Activated CD4-positive, alpha-beta T cell treated with anti-CD3 and anti-CD28 coated beads for 36 hours (primary cell): ENCODE data around the gene BPNT1. TPM values are rescaled to one million over a fixed set of nuclear protein-coding genes. Genes with fewer than 3 reads are reported as not detected.

Experiments
- ATAC-seq: fragments of 200-7000 bp; cut with Tn5 transposase; one replicate; pipeline ENCODE4 v1.10.0; 2021; ENCODE audit warnings: mild to moderate bottlenecking, moderate library complexity
- CTCF ChIA-PET: fragments of 350-600 bp; sonication (Branson Sonifier 250); formaldehyde crosslinking; loops from one replicate; lab custom pipeline; 2021; ENCODE audit warnings: antibody characterized with exemption; lab: Charles Lee
- POLR2A ChIA-PET: fragments of 350-600 bp; sonication (Branson Sonifier 250); formaldehyde crosslinking; loops from one replicate; lab custom pipeline; 2021; ENCODE audit warnings: antibody characterized with exemption, inconsistent platforms; lab: Charles Lee
- DNase-seq: peaks from one replicate; pipeline ENCODE4 v3.0.0-alpha.2; 2020
- H3K27ac Mint-ChIP-seq: one replicate; pipeline ENCODE4 v1.8.0; 2021; ENCODE audit warnings: mixed read lengths
- H3K27me3 Mint-ChIP-seq: one replicate; pipeline ENCODE4 v1.8.0; 2021; ENCODE audit warnings: mixed read lengths
- H3K36me3 Mint-ChIP-seq: one replicate; pipeline ENCODE4 v1.8.0; 2021; ENCODE audit warnings: low read depth, mixed read lengths
- H3K4me1 Mint-ChIP-seq: one replicate; pipeline ENCODE4 v1.8.0; 2021; ENCODE audit warnings: mixed read lengths
- H3K4me3 Mint-ChIP-seq: one replicate; pipeline ENCODE4 v1.8.0; 2021; ENCODE audit warnings: mild to moderate bottlenecking, moderate library complexity, mixed read lengths
- H3K9me3 Mint-ChIP-seq: one replicate; pipeline ENCODE4 v1.8.0; 2021; ENCODE audit warnings: low read depth, mixed read lengths
- intact Hi-C, 2 experiments: fragments of 100-400 bp; cut with DNase I in 1 of 2; cut with micrococcal nuclease in 1 of 2; formaldehyde crosslinking; loops; one replicate each; pipeline versions ENCODE4 v1.14.2 to v1.15.1; 2022 to 2024; cut with DNase I, micrococcal nuclease
- total RNA-seq, 2 experiments: library from RNA; stranded (reverse); gene quantifications; one replicate each; pipeline ENCODE4 v1.2.3, GENCODE V29; 2021

Gene BPNT1
- 10 to 100 TPM; 24.5 to 26.9 TPM for total RNA-seq

- no peaks in the 10 kb centered on the region for H3K9me3 Mint-ChIP-seq
- no peaks in the 10 kb centered on the region for H3K36me3 Mint-ChIP-seq
- no peaks in the 10 kb centered on the region for H3K27me3 Mint-ChIP-seq
- POLR2A ChIA-PET = interaction anchor here (0.6 kb wide), 1 partner anchor 47 kb away, joined by 3 read pairs; no protein-coding TSS in a partner anchor
- peak within 1 kb of the TSS; percentile 87 for H3K4me3 Mint-ChIP-seq
- intact Hi-C loops = loop anchor here (1.0 to 10.0 kb wide), 4 partner anchors 44 to 1803 kb away; partner anchors contain the start of genes EPRS1 (in 2 of the 2), RAB3GAP2 (in 1 of the 2) and RRP15 (in 1 of the 2)
- H3K4me1 Mint-ChIP-seq = peaks cover 10% of the 10 kb centered on the region
- H3K27ac Mint-ChIP-seq = peak within 1 kb of the TSS; percentile 89
- ATAC-seq (peak; percentile 81), DNase-seq (peak; percentile 98)
- CTCF ChIA-PET = interaction anchor here (0.6 to 1.5 kb wide), 4 partner anchors 45 to 900 kb away, joined by 3 to 5 read pairs (median 3); no protein-coding TSS in a partner anchor
Measured at GRCh38 chr1:220089650-220090556, at the start of gene BPNT1. Gene BPNT1, minus strand, starts transcription at chr1:220089788. Its CDS starts 9,942 bp downstream, at chr1:220079846.

- ATAC-seq (peak; percentile 61), DNase-seq (no peak)
- H3K4me1 Mint-ChIP-seq = peaks cover 15% of the 10 kb centered on the region
- no peaks in the 10 kb centered on the region for H3K27me3 Mint-ChIP-seq
- CTCF ChIA-PET = no interaction called here
- no peaks in the 10 kb centered on the region for H3K9me3 Mint-ChIP-seq
- H3K4me3 Mint-ChIP-seq = no peak overlapping the region
- H3K27ac Mint-ChIP-seq = peak overlapping the region; percentile 42
- POLR2A ChIA-PET = no interaction called here
- peaks cover 51% of the 10 kb centered on the region for H3K36me3 Mint-ChIP-seq
- intact Hi-C loops = no loop called here
Measured at GRCh38 chr1:220137019-220137786, 47.6 kb upstream of the BPNT1 start.

- intact Hi-C loops = no loop called here
- ChIA-PET CTCF (interaction anchor here (0.8 to 1.4 kb wide), 4 partner anchors 12 to 89 kb away, joined by 3 to 5 read pairs (median 3); no protein-coding TSS in a partner anchor), POLR2A (no interaction called here)
- Mint-ChIP-seq H3K4me3 (no peak overlapping the region), H3K4me1 (peaks cover 15% of the 10 kb centered on the region), H3K36me3 (peaks cover 43% of the 10 kb centered on the region), H3K27ac (peak overlapping the region; percentile 56), H3K27me3 (no peaks in the 10 kb centered on the region), H3K9me3 (no peaks in the 10 kb centered on the region)
- DNase-seq (peak; percentile 48), ATAC-seq (peak; percentile 33)
Measured at GRCh38 chr1:220135755-220136154, 46.2 kb upstream of the BPNT1 start.

GRCh38 chr1:220129479-220130210, 40.1 kb upstream of the BPNT1 start:
- no peak overlapping the region for H3K27ac Mint-ChIP-seq
- H3K27me3 Mint-ChIP-seq = no peaks in the 10 kb centered on the region
- POLR2A ChIA-PET = no interaction called here
- intact Hi-C loops = loop anchor here in 1 of 2 experiments (5.0 kb wide), 1 partner anchor 292 kb away; no protein-coding TSS in a partner anchor
- no peak for DNase-seq
- H3K9me3 Mint-ChIP-seq = peaks cover 2% of the 10 kb centered on the region
- H3K36me3 Mint-ChIP-seq = peaks cover 45% of the 10 kb centered on the region
- CTCF ChIA-PET = no interaction called here
- ATAC-seq = peak; percentile 66
- H3K4me1 Mint-ChIP-seq = peaks cover 14% of the 10 kb centered on the region
- no peak overlapping the region for H3K4me3 Mint-ChIP-seq

GRCh38 chr1:220127076-220127475, 37.5 kb upstream of the BPNT1 start:
- H3K36me3 Mint-ChIP-seq = peaks cover 38% of the 10 kb centered on the region
- CTCF ChIA-PET = interaction anchor here (0.8 kb wide), 1 partner anchor 14 kb away, joined by 3 read pairs; no protein-coding TSS in a partner anchor
- POLR2A ChIA-PET = interaction anchor here (0.6 kb wide), 1 partner anchor 43 kb away, joined by 4 read pairs; no protein-coding TSS in a partner anchor
- no peak for DNase-seq
- peak overlapping the region; percentile 2 for H3K27ac Mint-ChIP-seq
- intact Hi-C loops = loop anchor here in 1 of 2 experiments (5.0 kb wide), 1 partner anchor 290 kb away; no protein-coding TSS in a partner anchor
- ATAC-seq = no peak
- H3K9me3 Mint-ChIP-seq = peaks cover 2% of the 10 kb centered on the region
- H3K27me3 Mint-ChIP-seq = no peaks in the 10 kb centered on the region
- no peak overlapping the region for H3K4me3 Mint-ChIP-seq
- H3K4me1 Mint-ChIP-seq = peaks cover 19% of the 10 kb centered on the region

- intact Hi-C loops = no loop called here
Measured at GRCh38 chr1:220124542-220124941, 35.0 kb upstream of the BPNT1 start.

GRCh38 chr1:220123889-220124288, 34.3 kb upstream of the BPNT1 start:
- ChIA-PET POLR2A (no interaction called here), CTCF (interaction anchor here (1.1 to 3.1 kb wide), 5 partner anchors 10 to 84 kb away, joined by 3 to 18 read pairs (median 3); no protein-coding TSS in a partner anchor)
- Mint-ChIP-seq H3K36me3 (peaks cover 21% of the 10 kb centered on the region), H3K4me3 (no peak overlapping the region), H3K27me3 (no peaks in the 10 kb centered on the region), H3K9me3 (no peaks in the 10 kb centered on the region), H3K27ac (no peak overlapping the region), H3K4me1 (peaks cover 11% of the 10 kb centered on the region)
- DNase-seq (peak; percentile 35), ATAC-seq (no peak)
- intact Hi-C loops = no loop called here

More at GRCh38 chr1:220124542-220124941, 35.0 kb upstream of the BPNT1 start:
- DNase-seq = no peak
- Mint-ChIP-seq H3K27me3 (no peaks in the 10 kb centered on the region), H3K9me3 (peaks cover 2% of the 10 kb centered on the region), H3K27ac (peak overlapping the region; percentile 39), H3K36me3 (peaks cover 26% of the 10 kb centered on the region), H3K4me1 (peaks cover 14% of the 10 kb centered on the region), H3K4me3 (no peak overlapping the region)
- peak; percentile 63 for ATAC-seq
- CTCF ChIA-PET = interaction anchor here (1.1 to 3.1 kb wide), 5 partner anchors 11 to 134 kb away, joined by 3 to 18 read pairs (median 3); no protein-coding TSS in a partner anchor
- POLR2A ChIA-PET = no interaction called here

GRCh38 chr1:220123066-220123465, 33.5 kb upstream of the BPNT1 start:
- Mint-ChIP-seq H3K27me3 (no peaks in the 10 kb centered on the region), H3K27ac (no peak overlapping the region), H3K36me3 (peaks cover 13% of the 10 kb centered on the region), H3K4me1 (peaks cover 11% of the 10 kb centered on the region), H3K9me3 (no peaks in the 10 kb centered on the region), H3K4me3 (no peak overlapping the region)
- intact Hi-C loops = no loop called here
- POLR2A ChIA-PET = no interaction called here
- DNase-seq = no peak
- ATAC-seq = no peak
- CTCF ChIA-PET = interaction anchor here (0.8 to 3.1 kb wide), 4 partner anchors 10 to 91 kb away, joined by 3 to 18 read pairs (median 3); no protein-coding TSS in a partner anchor

GRCh38 chr1:220121791-220122530, 32.4 kb upstream of the BPNT1 start:
- Mint-ChIP-seq H3K36me3 (peaks cover 10% of the 10 kb centered on the region), H3K27ac (peak overlapping the region; percentile 70), H3K4me3 (no peak overlapping the region), H3K4me1 (peaks cover 11% of the 10 kb centered on the region), H3K9me3 (no peaks in the 10 kb centered on the region), H3K27me3 (no peaks in the 10 kb centered on the region)
- POLR2A ChIA-PET = no interaction called here
- DNase-seq (no peak), ATAC-seq (peak; percentile 55)
- intact Hi-C loops = no loop called here
- CTCF ChIA-PET = interaction anchor here (1.4 to 2.1 kb wide), 2 partner anchors 9 to 66 kb away, joined by 3 to 12 read pairs; no protein-coding TSS in a partner anchor

- Mint-ChIP-seq H3K9me3 (no peaks in the 10 kb centered on the region), H3K4me3 (no peak overlapping the region), H3K4me1 (peaks cover 7% of the 10 kb centered on the region), H3K27ac (no peak overlapping the region), H3K27me3 (no peaks in the 10 kb centered on the region), H3K36me3 (peaks cover 24% of the 10 kb centered on the region)
- ChIA-PET POLR2A (no interaction called here), CTCF (no interaction called here)
- ATAC-seq (no peak), DNase-seq (no peak)
- intact Hi-C loops = no loop called here
Measured at GRCh38 chr1:220119043-220119512, 29.5 kb upstream of the BPNT1 start.
